Right atrium auricular region (tissue), 2 donors: Measurements from ENCODE around the gene IKBIP. TPM values are rescaled to one million over a fixed set of nuclear protein-coding genes. Genes with fewer than 3 reads are reported as not detected.

Experiments used
- DNase-seq: peaks from one replicate; pipeline ENCODE4 v3.0.0-alpha.2; 2019; ENCODE audit warnings: low spot score
- H3K27ac ChIP-seq, 2 donors: fragments of 200-600 bp; sonication (generic); 1 replicate in 1 of 2; 2 replicates in 1 of 2; pipeline ENCODE4 v1.5.1; 2016 to 2019
- H3K27me3 ChIP-seq, 2 donors: fragments of 200-600 bp; sonication (generic); one replicate each; pipeline versions ENCODE4 v1.5.1 to v1.6.0; 2017 to 2019
- H3K36me3 ChIP-seq: fragments of 200-600 bp; sonication (generic); one replicate; pipeline ENCODE4 v1.5.1; 2016
- H3K4me1 ChIP-seq, 2 donors: fragments of 200-600 bp; sonication (generic); one replicate each; pipeline versions ENCODE4 v1.5.1 to v1.6.0; 2017 to 2019
- H3K4me3 ChIP-seq, 2 donors: fragments of 200-600 bp; sonication (generic); 1 replicate in 1 of 2; 2 replicates in 1 of 2; pipeline ENCODE4 v1.5.1; 2017 to 2019; ENCODE audit warnings: mild to moderate bottlenecking in 1 of 2, moderate library complexity in 1 of 2
- H3K9me3 ChIP-seq, 2 donors: fragments of 200-600 bp; sonication (generic); one replicate each; pipeline ENCODE4 v1.5.1; 2019
- total RNA-seq, 2 donors: library from RNA; depleted of rRNA; stranded (reverse); fragments of >200 nt; gene quantifications; one replicate each; pipeline ENCODE4 v1.1.0, GENCODE V29; 2016
- TF ChIP-seq, protein P1 (sequence below), 2 donors: fragments of 200-600 bp; sonication (generic); IDR thresholded peaks; one replicate each; pipeline ENCODE4 v1.5.1; 2019; ENCODE audit warnings: antibody characterized with exemption in 2 of 2

IKBIP gene
- total RNA-seq, 2 donors from 2014 or later = 6.7 to 7.4 TPM

DNA sequence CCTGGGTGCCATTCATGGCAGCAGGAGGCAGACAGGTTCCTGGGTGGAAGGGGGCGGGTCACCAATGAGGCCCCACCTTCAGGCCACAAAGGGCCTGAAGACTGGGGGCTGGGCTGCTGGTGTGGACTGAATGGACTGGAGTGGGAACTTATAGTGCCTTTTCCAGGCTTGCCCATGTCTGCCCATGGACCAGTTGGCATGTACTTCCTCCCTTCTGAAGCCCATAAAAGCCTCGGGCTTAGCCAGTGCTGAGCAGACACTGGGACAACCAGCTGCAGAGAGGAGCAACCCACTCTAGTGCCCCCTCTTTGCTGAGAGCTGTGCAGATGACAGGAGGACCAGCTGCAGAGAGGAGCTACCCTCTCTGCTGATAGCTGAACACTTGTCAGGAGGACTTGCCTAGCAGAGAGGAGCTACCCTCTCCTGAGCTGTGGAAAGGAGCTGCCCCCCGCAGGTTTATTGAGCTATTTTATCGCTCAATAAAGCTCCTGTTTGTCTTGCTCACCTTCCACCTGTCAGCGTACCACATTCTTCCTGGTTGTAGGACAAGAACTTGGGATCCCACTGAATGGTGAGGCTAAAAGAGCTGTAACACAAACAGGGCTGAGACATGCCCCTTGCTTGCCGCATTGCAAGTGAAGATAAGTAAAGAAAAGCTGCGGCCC lies 34.5 kb upstream of the IKBIP start:
- no peak for DNase-seq
- Histone ChIP-seq H3K27ac (no peak overlapping the region), H3K9me3 (no peaks in the 10 kb centered on the region), H3K36me3 (peaks cover 68% of the 10 kb centered on the region), H3K4me3 (no peak overlapping the region), H3K27me3 (no peaks in the 10 kb centered on the region), H3K4me1 (no peaks in the 10 kb centered on the region)
- TF ChIP-seq, protein P1, sequence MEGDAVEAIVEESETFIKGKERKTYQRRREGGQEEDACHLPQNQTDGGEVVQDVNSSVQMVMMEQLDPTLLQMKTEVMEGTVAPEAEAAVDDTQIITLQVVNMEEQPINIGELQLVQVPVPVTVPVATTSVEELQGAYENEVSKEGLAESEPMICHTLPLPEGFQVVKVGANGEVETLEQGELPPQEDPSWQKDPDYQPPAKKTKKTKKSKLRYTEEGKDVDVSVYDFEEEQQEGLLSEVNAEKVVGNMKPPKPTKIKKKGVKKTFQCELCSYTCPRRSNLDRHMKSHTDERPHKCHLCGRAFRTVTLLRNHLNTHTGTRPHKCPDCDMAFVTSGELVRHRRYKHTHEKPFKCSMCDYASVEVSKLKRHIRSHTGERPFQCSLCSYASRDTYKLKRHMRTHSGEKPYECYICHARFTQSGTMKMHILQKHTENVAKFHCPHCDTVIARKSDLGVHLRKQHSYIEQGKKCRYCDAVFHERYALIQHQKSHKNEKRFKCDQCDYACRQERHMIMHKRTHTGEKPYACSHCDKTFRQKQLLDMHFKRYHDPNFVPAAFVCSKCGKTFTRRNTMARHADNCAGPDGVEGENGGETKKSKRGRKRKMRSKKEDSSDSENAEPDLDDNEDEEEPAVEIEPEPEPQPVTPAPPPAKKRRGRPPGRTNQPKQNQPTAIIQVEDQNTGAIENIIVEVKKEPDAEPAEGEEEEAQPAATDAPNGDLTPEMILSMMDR (IDR thresholded peaks at IDR 0.05) = no peak

DNA sequence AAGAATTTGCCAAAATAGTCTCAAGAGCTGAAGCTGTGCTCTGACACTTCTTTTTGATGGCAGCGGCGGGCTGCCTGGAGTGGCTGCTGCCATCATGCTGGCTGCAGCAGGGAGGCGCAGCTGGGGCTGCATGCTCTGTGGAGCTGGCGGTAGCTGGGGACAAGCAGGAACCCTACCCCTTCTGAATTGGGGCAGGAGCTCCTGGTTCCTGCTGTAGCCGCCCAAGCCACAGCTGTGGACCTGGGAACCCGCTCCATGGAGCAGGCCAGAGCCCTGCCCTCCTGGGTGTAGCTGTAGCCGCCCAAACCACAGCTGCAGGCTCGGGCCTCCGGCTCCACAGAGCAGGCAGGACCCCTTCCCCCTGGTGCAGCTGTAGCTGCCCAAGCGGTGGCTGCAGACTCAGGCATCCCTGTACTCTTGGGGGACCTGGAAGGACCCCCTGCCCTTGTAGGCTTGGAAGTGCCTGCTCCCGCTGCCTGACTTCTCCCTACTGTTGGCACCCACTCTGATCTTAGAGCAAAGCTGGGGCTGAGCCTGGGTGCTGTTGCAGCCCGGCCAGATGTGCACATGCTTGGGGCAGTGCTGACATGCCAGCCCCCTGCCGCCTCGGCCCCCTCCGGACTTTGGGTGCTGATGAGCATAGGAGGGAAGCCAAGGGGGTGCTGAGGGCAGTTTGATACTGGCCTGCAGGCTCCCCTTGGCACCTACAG lies 33.8 kb upstream of the IKBIP start:
- Histone ChIP-seq H3K9me3 (no peaks in the 10 kb centered on the region), H3K27me3 (no peaks in the 10 kb centered on the region), H3K36me3 (peaks cover 65% of the 10 kb centered on the region), H3K27ac (no peak overlapping the region), H3K4me1 (no peaks in the 10 kb centered on the region), H3K4me3 (no peak overlapping the region)
- TF ChIP-seq, protein P1 (IDR thresholded peaks at IDR 0.05) = no peak
- no peak for DNase-seq

DNA sequence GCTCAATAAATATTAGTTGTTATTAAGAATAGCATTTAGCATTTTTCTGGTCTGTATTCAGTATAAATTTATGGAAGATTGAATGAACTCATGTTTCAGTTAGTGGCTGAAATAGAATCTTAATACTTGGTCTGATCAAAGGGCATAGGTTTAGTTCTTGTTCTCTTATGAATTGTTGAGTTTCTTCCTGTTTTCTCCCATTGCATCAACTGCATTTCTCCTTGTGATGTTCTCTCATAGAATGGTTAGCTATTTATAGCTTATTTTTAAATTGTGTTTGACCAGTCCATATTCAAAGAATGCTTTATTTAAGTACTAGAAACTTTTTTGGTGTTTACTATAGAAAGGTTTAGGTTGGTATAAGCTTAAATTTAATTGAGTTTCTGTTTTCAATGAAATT lies 30.3 kb upstream of the IKBIP start:
- Histone ChIP-seq H3K36me3 (peaks cover 42% of the 10 kb centered on the region), H3K27me3 (no peaks in the 10 kb centered on the region), H3K4me3 (no peak overlapping the region), H3K4me1 (no peaks in the 10 kb centered on the region), H3K27ac (no peak overlapping the region), H3K9me3 (no peaks in the 10 kb centered on the region)
- no peak for DNase-seq
- TF ChIP-seq, protein P1 (IDR thresholded peaks at IDR 0.05) = no peak

DNA sequence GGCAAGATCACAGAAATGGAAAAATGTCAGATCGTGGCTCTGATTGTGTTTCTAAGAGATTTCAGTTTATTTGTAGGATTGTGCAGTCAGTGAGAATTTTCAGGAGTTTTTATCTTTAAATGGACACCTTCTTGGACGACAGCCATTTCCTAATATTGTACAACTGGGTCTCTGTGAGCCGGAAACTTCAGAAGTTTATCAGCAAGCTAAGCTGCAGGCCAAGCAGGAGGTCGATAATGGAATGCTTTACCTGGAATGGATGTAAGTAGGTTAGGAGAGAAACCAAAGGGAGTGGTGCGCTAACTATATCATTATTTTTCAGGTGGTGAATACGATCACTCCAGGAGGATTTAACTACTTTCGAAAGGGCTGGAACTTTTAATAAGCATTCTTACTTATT lies 26.9 kb upstream of the IKBIP start:
- peaks cover 26% of the 10 kb centered on the region for H3K36me3 ChIP-seq
- TF ChIP-seq, protein P1 (IDR thresholded peaks at IDR 0.05) = no peak
- H3K9me3 ChIP-seq = no peaks in the 10 kb centered on the region
- DNase-seq = no peak
- no peaks in the 10 kb centered on the region for H3K27me3 ChIP-seq
- H3K27ac ChIP-seq = no peak overlapping the region
- no peaks in the 10 kb centered on the region for H3K4me1 ChIP-seq
- H3K4me3 ChIP-seq = no peak overlapping the region

DNA sequence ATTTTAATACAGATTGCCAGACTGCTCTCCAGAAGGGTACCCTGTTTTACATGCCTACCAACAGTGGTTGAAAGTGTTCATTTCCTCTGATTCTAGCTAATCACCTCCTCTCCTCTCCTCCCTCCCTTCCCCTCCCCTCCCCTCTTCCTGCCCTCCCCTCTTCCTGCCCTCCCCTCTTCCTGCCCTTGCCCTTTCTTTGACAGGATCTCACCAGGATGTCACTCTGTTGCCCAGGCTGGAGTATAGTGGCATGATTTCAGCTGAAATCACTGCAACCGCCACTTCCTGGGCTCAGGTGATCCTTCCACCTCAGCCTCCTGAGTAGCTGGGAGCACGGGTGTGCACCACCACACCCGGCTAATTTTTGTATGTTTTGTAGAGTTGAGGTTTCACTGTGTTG lies 25.2 kb upstream of the IKBIP start:
- H3K27me3 ChIP-seq = no peaks in the 10 kb centered on the region
- H3K4me1 ChIP-seq = no peaks in the 10 kb centered on the region
- no peak for DNase-seq
- peaks cover 32% of the 10 kb centered on the region for H3K36me3 ChIP-seq
- TF ChIP-seq, protein P1 (IDR thresholded peaks at IDR 0.05) = no peak
- H3K9me3 ChIP-seq = no peaks in the 10 kb centered on the region
- H3K27ac ChIP-seq = no peak overlapping the region
- H3K4me3 ChIP-seq = no peak overlapping the region
